H1 (cell line): ENCODE data around the gene ERICH6. TPM values are rescaled to one million over a fixed set of nuclear protein-coding genes. Genes with fewer than 3 reads are reported as not detected.

Experiments used
- BACH1 ChIP-seq: IDR thresholded peaks from 2 replicates; pipeline ENCODE4 v1.6.1; 2012; ENCODE audit warnings: low read length, improper control_type of control experiment
- BRCA1 ChIP-seq: IDR thresholded peaks from 2 replicates; pipeline ENCODE4 v1.6.1; 2012; ENCODE audit warnings: low read depth, low read length, improper control_type of control experiment
- CHD2 ChIP-seq: IDR thresholded peaks from 2 replicates; pipeline ENCODE4 v1.6.1; 2012; ENCODE audit warnings: low read length, improper control_type of control experiment
- CHD7 ChIP-seq: fragments of 300-600 bp; sonication (generic); IDR thresholded peaks from 2 replicates; pipeline ENCODE4 v1.7.1; 2012; ENCODE audit warnings: low read length, moderate library complexity, mild to moderate bottlenecking, inconsistent platforms; ENCODE audit not compliant: insufficient replicate concordance
- CTCF ChIP-seq, 3 experiments: IDR thresholded peaks; 1 replicate in 2 of 3; 2 replicates in 1 of 3; pipeline versions ENCODE4 v1.5.1 to v1.6.1; 2011; ENCODE audit warnings: low read length in 3 of 3, mild to moderate bottlenecking in 3 of 3, inconsistent platforms in 2 of 3, low read depth in 1 of 3, moderate library complexity in 1 of 3; ENCODE audit not compliant: insufficient read depth in 1 of 3; ENCODE audit errors: control extremely low read depth in 1 of 3
- KDM4A ChIP-seq: IDR thresholded peaks from one replicate; pipeline ENCODE4 v1.7.1; 2012; ENCODE audit warnings: low read depth, mild to moderate bottlenecking, moderate library complexity, low read length, inconsistent platforms; ENCODE audit not compliant: severe bottlenecking
- KDM5A ChIP-seq: fragments of 200-600 bp; IDR thresholded peaks from 2 replicates; pipeline ENCODE4 v1.7.1; 2012; ENCODE audit warnings: mild to moderate bottlenecking, low read length, inconsistent platforms, mixed read lengths
- NRF1 ChIP-seq: IDR thresholded peaks from 2 replicates; pipeline ENCODE4 v1.6.1; 2011; ENCODE audit warnings: mild to moderate bottlenecking, low read depth, low read length, improper control_type of control experiment
- SIN3A ChIP-seq, 2 experiments: IDR thresholded peaks in 1 of 2; conservative IDR thresholded peaks in 1 of 2; 2 replicates each; pipeline ENCODE4 v1.6.1; 2011 to 2012; ENCODE audit warnings: low read length in 2 of 2, improper control_type of control experiment in 1 of 2, low read depth in 1 of 2, mild to moderate bottlenecking in 1 of 2
- SIRT6 ChIP-seq: IDR thresholded peaks from one replicate; pipeline ENCODE4 v1.7.1; 2012; ENCODE audit warnings: low read length, inconsistent platforms
- TBP ChIP-seq: IDR thresholded peaks from 2 replicates; pipeline ENCODE4 v1.6.1; 2011; ENCODE audit warnings: low read depth, low read length, improper control_type of control experiment
- polyA plus RNA-seq, 7 experiments: library from polyadenylated mRNA; depleted of rRNA in 3 of 7; stranded (reverse) in 5 of 7; unstranded in 2 of 7; fragments of >200 nt in 5 of 7; fragments of 200-250 nt in 2 of 7; gene quantifications; 1 replicate in 5 of 7; 2 replicates in 1 of 7; 4 replicates in 1 of 7; pipeline versions ENCODE4 v1.2.1 to v1.2.3, GENCODE V29; 2011 to 2013; ENCODE audit warnings: missing spikeins in 2 of 7, mixed read lengths in 2 of 7
- total RNA-seq: library from RNA; stranded (reverse); fragmentation: NEBNext Ultra II Directional; extraction: Animal tissue kit (Norgen Biotek cat#: 25700); gene quantifications from 2 replicates; pipeline ENCODE4 v1.2.1, GENCODE V29; 2021

ERICH6 gene
- total and polyA plus RNA-seq, 2 of the 8 experiments (the other 6 are each of a cell fraction or from before 2014, with no cell fraction given) = not detected

- no peak for TF ChIP-seq CHD7
- TF ChIP-seq TBP = no peak
- no peak for TF ChIP-seq SIRT6
- TF ChIP-seq NRF1 = no peak
- no peak for TF ChIP-seq CTCF (IDR thresholded peaks at IDR 0.05; ENCODE audit: control extremely low read depth in 1 of 3, insufficient read depth in 1 of 3, low read depth in 1 of 3, low read length in 3 of 3)
- TF ChIP-seq KDM4A = no peak
- no peak for TF ChIP-seq BACH1
- TF ChIP-seq CHD2 = no peak
- TF ChIP-seq KDM5A = no peak
- TF ChIP-seq BRCA1 = no peak
- TF ChIP-seq SIN3A (conservative IDR thresholded peaks at IDR 0.05 in 1 of 2, IDR thresholded peaks at IDR 0.05 in 1 of 2; ENCODE audit: low read depth in 1 of 2, low read length in 2 of 2) = no peak
These were observed 41.1 kb upstream of the ERICH6 start (continued) for GRCh38 chr3:150744919-150745211.
